ENCODE results near the gene METRN.

METRN gene

DNA sequence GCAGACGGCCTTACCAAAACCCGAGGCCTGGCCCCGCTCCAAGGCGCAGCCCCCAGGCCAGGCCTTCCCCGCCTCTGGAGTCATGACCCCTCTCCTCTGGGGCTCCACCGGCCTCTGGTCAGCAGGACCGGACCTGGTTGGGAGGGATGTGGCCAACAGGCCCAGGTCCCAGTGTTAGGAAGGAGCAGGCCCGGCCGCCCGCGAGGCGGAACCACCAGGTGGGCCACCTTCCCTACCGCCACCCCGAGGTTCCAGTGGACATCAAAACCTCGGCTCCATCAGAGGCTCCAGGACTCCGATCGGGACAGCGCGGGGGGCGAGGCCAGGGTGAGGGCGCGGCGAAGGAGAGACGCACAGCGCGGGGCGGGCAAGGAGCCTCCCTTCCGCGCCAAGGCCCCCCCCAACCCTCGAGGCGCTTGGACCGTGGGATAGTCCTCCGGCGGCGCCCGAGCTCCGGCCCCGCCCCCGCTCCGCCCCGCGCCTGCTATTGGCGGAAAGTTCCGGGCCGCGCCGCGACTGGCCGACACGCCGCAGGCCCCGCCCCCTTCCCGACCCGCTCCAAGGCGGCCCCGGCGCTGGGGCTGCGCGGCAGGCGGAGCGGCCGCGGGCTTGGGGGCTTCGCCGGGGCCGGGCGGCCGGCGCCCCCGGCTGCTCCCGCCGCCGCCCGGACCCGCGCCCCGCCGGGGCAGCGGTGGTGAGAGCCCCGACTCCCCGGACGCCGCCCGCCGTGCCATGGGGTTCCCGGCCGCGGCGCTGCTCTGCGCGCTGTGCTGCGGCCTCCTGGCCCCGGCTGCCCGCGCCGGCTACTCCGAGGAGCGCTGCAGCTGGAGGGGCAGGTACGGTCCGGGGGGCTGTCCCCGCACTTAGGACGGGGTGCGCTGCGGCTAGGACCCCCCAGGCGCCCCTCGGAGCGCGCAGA, at the start of gene METRN:
METRN (plus strand) TSS at position 561 of the 919 bp plus-strand sequence; CDS start at position 733, 172 bp downstream.
- intact Hi-C loops (cut with DNase I): no loop called here
- DNase-seq: peak; percentile 89 to 99 (median 91)

DNA sequence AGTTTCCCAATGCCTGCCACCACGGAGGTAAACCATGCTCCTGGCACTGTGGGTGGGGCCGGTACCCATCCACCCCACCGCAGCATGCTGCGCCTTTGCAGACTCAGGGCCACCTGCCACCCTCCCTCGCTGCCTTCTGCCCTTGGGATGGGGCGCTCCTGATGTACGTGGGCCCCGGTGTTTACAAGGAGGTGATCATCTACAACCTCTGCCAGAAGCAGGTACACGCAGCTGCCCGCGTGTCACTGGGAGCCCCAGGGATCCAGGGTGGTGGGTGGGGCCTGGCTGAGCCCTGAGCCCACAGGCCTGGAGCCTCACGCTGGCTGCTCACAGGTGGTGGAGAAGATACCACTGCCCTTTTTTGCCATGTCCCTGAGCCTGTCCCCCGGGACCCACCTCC, 48.3 kb upstream of the METRN start:
- DNase-seq: no peak
- intact Hi-C loops (cut with DNase I): no loop called here

DNA sequence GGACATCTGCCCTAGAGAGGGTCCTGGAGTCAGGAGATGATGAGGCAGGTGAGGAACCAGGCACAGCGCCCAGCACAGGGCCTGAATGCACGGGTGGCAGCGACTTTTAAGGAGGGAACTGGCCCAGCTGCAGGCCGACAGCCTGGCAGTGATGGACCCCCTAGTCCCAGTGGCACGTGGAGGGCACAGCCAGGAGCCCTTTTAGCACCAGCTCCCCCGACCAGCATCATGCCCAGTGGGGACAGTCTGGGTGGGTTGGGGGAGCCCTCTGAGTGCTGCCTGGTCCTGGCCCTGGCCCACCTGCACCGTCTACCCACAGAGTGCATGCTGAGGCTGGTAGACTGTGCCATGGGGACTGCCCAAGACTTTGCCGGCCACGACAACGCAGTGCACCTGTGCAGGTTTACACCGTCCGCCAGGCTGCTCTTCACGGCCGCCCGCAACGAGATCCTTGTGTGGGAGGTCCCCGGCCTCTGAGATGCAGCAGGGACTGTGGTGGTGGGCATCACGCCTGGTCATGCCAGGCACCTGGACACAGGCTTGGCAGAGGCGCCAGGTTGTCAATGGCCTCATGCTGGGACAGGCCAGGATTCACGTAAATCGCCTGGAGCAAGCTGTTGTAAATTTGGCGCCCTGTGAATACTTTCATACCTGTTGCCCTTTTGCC, 47.7 kb upstream of the METRN start:
- no peak for DNase-seq
- intact Hi-C loops (cut with DNase I): no loop called here

GRCh38 chr16:667780-668518, 47.0 kb upstream of the METRN start, which contains the start of gene RHOT2:
TSS of gene RHOT2 (plus strand) at chr16:668132. CDS start at chr16:668200, 68 bp downstream.
- intact Hi-C loops (cut with DNase I): no loop called here
- peak; percentile 87 to 99 (median 94) for DNase-seq

DNA sequence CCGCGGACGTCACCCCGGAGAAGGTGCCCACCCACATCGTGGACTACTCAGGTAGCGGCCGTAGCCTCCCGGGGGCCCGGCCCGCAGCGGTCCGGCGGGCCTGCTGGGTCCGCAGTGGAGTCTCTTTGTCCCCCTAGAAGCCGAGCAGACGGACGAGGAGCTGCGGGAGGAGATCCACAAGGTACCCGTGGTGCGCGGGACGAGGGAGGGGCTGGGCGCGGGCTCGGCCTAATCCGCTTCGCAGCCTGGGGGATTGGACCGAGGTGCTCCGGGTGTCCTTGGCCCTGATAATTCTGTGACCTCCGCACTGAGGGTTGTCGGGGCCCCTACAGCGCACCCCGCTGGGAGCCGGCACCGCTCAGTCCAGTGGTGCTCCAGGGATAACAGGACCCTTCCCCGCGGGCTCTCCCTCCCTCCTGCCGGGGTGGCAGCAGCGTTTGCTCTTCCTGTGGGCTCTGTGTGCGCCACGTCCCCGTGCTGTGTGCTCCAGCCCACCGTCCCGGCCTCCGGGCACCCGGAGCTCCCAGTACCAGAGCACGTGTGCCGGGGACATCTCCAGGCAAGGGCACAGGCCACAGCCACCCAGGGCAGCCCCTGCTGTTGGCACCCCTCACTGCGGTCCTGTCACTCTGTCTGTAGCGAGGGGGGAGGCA, 46.3 kb upstream of the METRN start:
- intact Hi-C loops (cut with DNase I): no loop called here

GRCh38 chr16:669666-670065, 45.3 kb upstream of the METRN start:
- intact Hi-C loops (cut with DNase I): no loop called here
- no peak for DNase-seq

More for the DNA sequence above, 46.3 kb upstream of the METRN start:
- no peak for DNase-seq

- DNase-seq: no peak
- intact Hi-C loops (cut with DNase I): no loop called here
Observed at GRCh38 chr16:670485-671352, 44.2 kb upstream of the METRN start.

DNA sequence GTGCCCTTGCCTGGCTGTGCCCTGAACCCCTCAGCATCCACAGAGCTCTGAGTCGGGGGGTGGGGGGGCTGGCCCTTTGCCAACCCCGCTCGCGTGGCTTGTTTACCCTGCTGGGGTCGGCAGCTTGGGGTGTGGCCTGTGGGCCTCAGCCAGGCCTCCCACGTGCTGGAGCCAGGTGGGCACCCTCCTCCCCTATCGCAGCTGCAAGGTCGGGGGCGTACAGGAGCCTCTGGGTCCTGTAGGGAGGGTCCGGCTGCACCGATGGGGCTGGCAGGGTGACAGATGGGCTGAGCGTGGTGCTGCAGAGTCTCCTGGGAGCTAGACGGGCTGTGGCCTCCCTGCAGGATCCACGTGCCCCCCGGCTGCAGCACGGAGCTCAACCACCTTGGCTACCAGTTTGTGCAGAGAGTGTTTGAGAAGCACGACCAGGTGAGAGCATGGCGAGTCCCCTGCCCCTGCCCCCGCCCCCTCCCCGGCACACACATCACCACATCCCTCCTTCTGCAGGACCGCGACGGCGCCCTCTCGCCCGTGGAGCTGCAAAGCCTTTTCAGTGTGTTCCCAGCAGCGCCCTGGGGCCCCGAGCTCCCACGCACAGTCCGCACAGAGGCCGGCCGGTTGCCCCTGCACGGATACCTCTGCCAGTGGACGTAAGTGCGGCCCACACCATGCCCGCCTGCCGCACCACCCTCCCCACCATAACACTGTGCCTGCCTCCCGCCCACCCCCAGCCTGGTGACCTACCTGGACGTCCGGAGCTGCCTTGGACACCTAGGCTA, 43.4 kb upstream of the METRN start:
- intact Hi-C loops (cut with DNase I): no loop called here
- no peak for DNase-seq

GRCh38 chr16:672371-672770, 42.5 kb upstream of the METRN start:
- no peak for DNase-seq
- intact Hi-C loops (cut with DNase I): no loop called here

DNA sequence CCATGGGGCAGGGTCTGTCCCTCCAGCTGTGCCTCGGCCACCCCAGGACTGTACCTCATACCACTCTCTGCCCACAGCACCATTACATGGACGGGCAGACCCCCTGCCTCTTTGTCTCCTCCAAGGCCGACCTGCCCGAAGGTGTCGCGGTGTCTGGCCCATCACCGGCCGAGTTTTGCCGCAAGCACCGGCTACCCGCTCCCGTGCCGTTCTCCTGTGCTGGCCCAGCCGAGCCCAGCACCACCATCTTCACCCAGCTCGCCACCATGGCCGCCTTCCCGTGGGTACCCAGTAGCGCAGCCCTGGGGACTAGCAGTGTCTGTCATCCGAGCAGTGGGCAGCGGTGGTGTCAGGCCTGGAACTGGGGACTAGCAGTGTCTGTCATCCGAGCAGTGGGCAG, 42.1 kb upstream of the METRN start:
- no peak for DNase-seq
- intact Hi-C loops (cut with DNase I): no loop called here

DNA sequence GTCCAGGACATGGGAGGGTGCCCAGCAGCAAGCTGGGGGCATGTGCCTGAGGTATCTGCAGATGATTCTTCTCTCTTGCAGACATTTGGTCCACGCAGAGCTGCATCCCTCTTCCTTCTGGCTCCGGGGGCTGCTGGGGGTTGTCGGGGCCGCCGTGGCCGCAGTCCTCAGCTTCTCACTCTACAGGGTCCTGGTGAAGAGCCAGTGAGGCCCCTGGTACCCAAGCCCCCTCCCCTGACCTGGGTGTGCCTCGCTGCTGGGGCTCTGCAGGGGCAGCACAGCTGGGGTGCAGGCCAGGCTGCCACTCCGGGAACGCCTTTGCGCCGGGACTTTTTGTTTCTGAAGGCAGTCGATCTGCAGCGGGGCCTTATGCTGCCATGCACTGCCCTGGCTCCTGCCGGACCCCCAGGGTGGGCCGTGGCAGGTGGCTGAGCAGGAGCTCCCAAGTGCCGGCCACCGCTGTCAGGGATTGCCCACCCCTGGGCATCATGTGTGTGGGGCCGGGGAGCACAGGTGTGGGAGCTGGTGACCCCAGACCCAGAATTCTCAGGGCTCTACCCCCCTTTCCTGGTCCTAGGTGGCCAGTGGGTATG, 41.4 kb upstream of the METRN start:
- no peak for DNase-seq
- intact Hi-C loops (cut with DNase I): no loop called here

DNA sequence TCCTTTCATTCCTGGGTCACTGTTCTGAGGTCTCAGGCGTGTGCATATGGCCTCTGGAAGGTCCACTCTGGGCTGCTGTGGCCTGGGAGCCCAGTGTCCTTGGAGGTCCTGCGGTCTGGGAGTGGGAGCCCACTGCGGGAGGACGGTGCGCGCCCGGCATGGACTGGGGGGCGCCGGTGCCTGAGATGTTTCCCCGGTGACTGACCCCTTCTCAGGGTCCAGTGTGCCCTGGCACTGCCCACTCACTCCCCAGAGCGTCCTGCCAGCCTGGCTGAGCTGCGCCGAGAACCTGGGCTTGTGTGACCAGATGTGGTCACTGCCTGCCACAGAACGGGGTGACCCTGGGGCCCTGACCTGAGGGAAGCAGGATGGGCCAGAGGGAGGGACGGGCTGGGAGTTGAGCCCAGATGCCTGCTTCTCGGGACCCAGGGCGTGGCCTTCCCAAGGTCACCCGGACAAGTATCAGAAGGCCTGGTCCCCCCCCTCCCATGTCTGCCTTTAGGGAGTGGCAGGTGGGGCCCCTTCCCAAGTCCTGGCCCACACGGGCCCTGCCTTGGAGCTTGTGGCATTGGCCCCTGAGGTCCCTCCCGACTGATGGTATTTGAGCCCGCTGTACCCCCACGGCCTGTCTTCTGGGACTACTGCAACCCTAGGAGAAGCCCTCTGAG, 40.6 kb upstream of the METRN start:
- intact Hi-C loops (cut with DNase I): no loop called here
- no peak for DNase-seq

- DNase-seq: peak in 9 of 10 donors; percentile 45 to 94 (median 60)
- intact Hi-C loops (cut with DNase I): no loop called here
Observed at GRCh38 chr16:674968-675883, 39.7 kb upstream of the METRN start, which contains the start of gene RHBDL1. TSS of gene RHBDL1 (plus strand) at chr16:675671. CDS start at chr16:675791, 120 bp downstream.

- no peak for DNase-seq
- intact Hi-C loops (cut with DNase I): no loop called here
Observed at GRCh38 chr16:675884-676564, 38.9 kb upstream of the METRN start.

- intact Hi-C loops (cut with DNase I): no loop called here
- DNase-seq: no peak
Observed at GRCh38 chr16:676565-676902, 38.4 kb upstream of the METRN start.

DNA sequence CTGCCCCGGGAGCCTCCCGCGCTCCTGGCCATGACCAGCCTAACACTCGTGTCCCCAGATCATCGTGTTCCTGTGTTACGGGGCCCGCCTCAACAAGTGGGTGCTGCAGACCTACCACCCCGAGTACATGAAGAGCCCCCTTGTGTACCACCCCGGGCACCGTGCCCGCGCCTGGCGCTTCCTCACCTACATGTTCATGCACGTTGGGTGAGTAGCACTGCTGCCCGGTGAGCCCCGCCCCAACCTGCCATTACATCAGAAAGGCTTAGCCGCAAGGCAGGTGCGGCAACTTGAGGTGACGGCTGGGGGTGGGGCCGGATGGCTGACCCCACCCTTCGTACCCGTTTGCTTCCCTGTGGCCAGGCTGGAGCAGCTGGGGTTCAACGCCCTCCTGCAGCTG, 38.0 kb upstream of the METRN start:
- DNase-seq: peak in 1 of 10 donors; percentile 69
- intact Hi-C loops (cut with DNase I): no loop called here
